Measurements from ENCODE around the gene LCE3B.
"Not testable (repeated sequence)": the region's sequence is repeated elsewhere in the genome, so short reads cannot be mapped to it uniquely, and the experiment has no call there.

LCE3B gene

GRCh38 chr1:152613511-152613910 lies at the start of gene LCE3B:
Gene LCE3B, plus strand, starts transcription at chr1:152613811. Its CDS starts 0 bp downstream, at chr1:152613811.
- H3K4me1 Mint-ChIP-seq (ENCODE audit: low read depth), result no peaks in the 10 kb centered on the region
- H3K27me3 Mint-ChIP-seq (ENCODE audit: low read depth), result no peaks in the 10 kb centered on the region
- H3K9me3 Mint-ChIP-seq, result peaks cover 3% of the 10 kb centered on the region
- no peaks in the 10 kb centered on the region for H3K36me3 Mint-ChIP-seq (ENCODE audit: low read depth)
- H3K27ac Mint-ChIP-seq, result no peak within 1 kb of the TSS
- H3K4me3 Mint-ChIP-seq, result no peak within 1 kb of the TSS

- Mint-ChIP-seq H3K27me3 (ENCODE audit: low read depth) (peaks cover 5% of the 10 kb centered on the region), H3K36me3 (ENCODE audit: low read depth) (no peaks in the 10 kb centered on the region), H3K4me3 (no peak overlapping the region), H3K9me3 (peaks cover 4% of the 10 kb centered on the region), H3K4me1 (ENCODE audit: low read depth) (peaks cover 2% of the 10 kb centered on the region), H3K27ac (no peak overlapping the region)
These were observed 48.5 kb upstream of the LCE3B start for GRCh38 chr1:152565115-152565514.

GRCh38 chr1:152565535-152566215 lies 47.9 kb upstream of the LCE3B start:
- H3K27ac Mint-ChIP-seq, result no peak overlapping the region
- no peak overlapping the region for H3K4me3 Mint-ChIP-seq
- peaks cover 5% of the 10 kb centered on the region for H3K27me3 Mint-ChIP-seq (ENCODE audit: low read depth)
- no peaks in the 10 kb centered on the region for H3K36me3 Mint-ChIP-seq (ENCODE audit: low read depth)
- peaks cover 2% of the 10 kb centered on the region for H3K4me1 Mint-ChIP-seq (ENCODE audit: low read depth)
- peaks cover 4% of the 10 kb centered on the region for H3K9me3 Mint-ChIP-seq

GRCh38 chr1:152566681-152567080 lies 46.9 kb upstream of the LCE3B start, which contains the start of gene LCE3E:
Gene LCE3E, minus strand, starts transcription at chr1:152566780. Its CDS starts 572 bp downstream, at chr1:152566208.
- H3K27me3 Mint-ChIP-seq (ENCODE audit: low read depth), result peaks cover 9% of the 10 kb centered on the region
- no peak within 1 kb of the TSS for H3K27ac Mint-ChIP-seq
- H3K36me3 Mint-ChIP-seq (ENCODE audit: low read depth), result no peaks in the 10 kb centered on the region
- no peak within 1 kb of the TSS for H3K4me3 Mint-ChIP-seq
- H3K9me3 Mint-ChIP-seq, result peaks cover 7% of the 10 kb centered on the region
- peaks cover 2% of the 10 kb centered on the region for H3K4me1 Mint-ChIP-seq (ENCODE audit: low read depth)

GRCh38 chr1:152577168-152577567 lies 36.4 kb upstream of the LCE3B start:
- Mint-ChIP-seq H3K27ac (no peak overlapping the region), H3K4me3 (no peak overlapping the region), H3K4me1 (ENCODE audit: low read depth) (no peaks in the 10 kb centered on the region), H3K27me3 (ENCODE audit: low read depth) (peaks cover 8% of the 10 kb centered on the region), H3K36me3 (ENCODE audit: low read depth) (no peaks in the 10 kb centered on the region), H3K9me3 (no peaks in the 10 kb centered on the region)

GRCh38 chr1:152579526-152579925 lies 34.1 kb upstream of the LCE3B start:
- not testable (repeated sequence) for H3K36me3 Mint-ChIP-seq (ENCODE audit: low read depth); H3K9me3 Mint-ChIP-seq; H3K27ac Mint-ChIP-seq; H3K4me3 Mint-ChIP-seq; H3K4me1 Mint-ChIP-seq (ENCODE audit: low read depth); H3K27me3 Mint-ChIP-seq (ENCODE audit: low read depth)

GRCh38 chr1:152580433-152580832 lies 33.2 kb upstream of the LCE3B start, which contains the start of gene LCE3D:
Gene LCE3D, minus strand, starts transcription at chr1:152580516. Its CDS starts 580 bp downstream, at chr1:152579936.
- no peaks in the 10 kb centered on the region for H3K27me3 Mint-ChIP-seq (ENCODE audit: low read depth)
- H3K27ac Mint-ChIP-seq, result no peak within 1 kb of the TSS

GRCh38 chr1:152582647-152583046 lies 31.0 kb upstream of the LCE3B start:
- H3K27me3 Mint-ChIP-seq (ENCODE audit: low read depth), result no peaks in the 10 kb centered on the region
- H3K9me3 Mint-ChIP-seq, result no peaks in the 10 kb centered on the region
- no peaks in the 10 kb centered on the region for H3K4me1 Mint-ChIP-seq (ENCODE audit: low read depth)
- no peak overlapping the region for H3K27ac Mint-ChIP-seq
- no peaks in the 10 kb centered on the region for H3K36me3 Mint-ChIP-seq (ENCODE audit: low read depth)
- H3K4me3 Mint-ChIP-seq, result no peak overlapping the region

More at GRCh38 chr1:152580433-152580832, 33.2 kb upstream of the LCE3B start, which contains the start of gene LCE3D:
- Mint-ChIP-seq H3K4me3 (no peak within 1 kb of the TSS), H3K4me1 (ENCODE audit: low read depth) (no peaks in the 10 kb centered on the region), H3K9me3 (no peaks in the 10 kb centered on the region), H3K36me3 (ENCODE audit: low read depth) (no peaks in the 10 kb centered on the region)

- no peaks in the 10 kb centered on the region for H3K27me3 Mint-ChIP-seq (ENCODE audit: low read depth)
- H3K4me1 Mint-ChIP-seq (ENCODE audit: low read depth), result no peaks in the 10 kb centered on the region
- H3K4me3 Mint-ChIP-seq, result no peak overlapping the region
- no peaks in the 10 kb centered on the region for H3K9me3 Mint-ChIP-seq
- no peak overlapping the region for H3K27ac Mint-ChIP-seq
- H3K36me3 Mint-ChIP-seq (ENCODE audit: low read depth), result no peaks in the 10 kb centered on the region
These were observed 28.0 kb upstream of the LCE3B start for GRCh38 chr1:152585586-152585985.

GRCh38 chr1:152596986-152597385 lies 16.6 kb upstream of the LCE3B start:
- no peaks in the 10 kb centered on the region for H3K36me3 Mint-ChIP-seq (ENCODE audit: low read depth)
- H3K27me3 Mint-ChIP-seq (ENCODE audit: low read depth), result no peaks in the 10 kb centered on the region
- H3K9me3 Mint-ChIP-seq, result no peaks in the 10 kb centered on the region
- no peak overlapping the region for H3K27ac Mint-ChIP-seq
- no peak overlapping the region for H3K4me3 Mint-ChIP-seq
- H3K4me1 Mint-ChIP-seq (ENCODE audit: low read depth), result no peaks in the 10 kb centered on the region

GRCh38 chr1:152599934-152600333 lies 13.7 kb upstream of the LCE3B start, which contains the start of gene LCE3C:
Gene LCE3C, plus strand, starts transcription at chr1:152600234. Its CDS starts 498 bp downstream, at chr1:152600732.
- Mint-ChIP-seq H3K9me3 (no peaks in the 10 kb centered on the region), H3K27ac (no peak within 1 kb of the TSS), H3K4me1 (ENCODE audit: low read depth) (no peaks in the 10 kb centered on the region), H3K4me3 (no peak within 1 kb of the TSS), H3K27me3 (ENCODE audit: low read depth) (no peaks in the 10 kb centered on the region), H3K36me3 (ENCODE audit: low read depth) (no peaks in the 10 kb centered on the region)

- Mint-ChIP-seq H3K36me3 (ENCODE audit: low read depth) (no peaks in the 10 kb centered on the region), H3K4me3 (no peak overlapping the region), H3K27ac (no peak overlapping the region), H3K27me3 (ENCODE audit: low read depth) (no peaks in the 10 kb centered on the region), H3K9me3 (peaks cover 8% of the 10 kb centered on the region), H3K4me1 (ENCODE audit: low read depth) (peaks cover 3% of the 10 kb centered on the region)
These were observed 8.4 kb downstream of the LCE3B start for GRCh38 chr1:152621993-152622392.

GRCh38 chr1:152622803-152623202 lies 9.2 kb downstream of the LCE3B start, which contains the start of gene LCE3A:
Gene LCE3A, minus strand, starts transcription at chr1:152623103. Its CDS starts 0 bp downstream, at chr1:152623103.
- Mint-ChIP-seq H3K27me3 (ENCODE audit: low read depth) (peaks cover 4% of the 10 kb centered on the region), H3K9me3 (peaks cover 8% of the 10 kb centered on the region), H3K27ac (no peak within 1 kb of the TSS), H3K36me3 (ENCODE audit: low read depth) (no peaks in the 10 kb centered on the region), H3K4me3 (no peak within 1 kb of the TSS), H3K4me1 (ENCODE audit: low read depth) (peaks cover 3% of the 10 kb centered on the region)

GRCh38 chr1:152623203-152623844 lies 9.7 kb downstream of the LCE3B start:
- Mint-ChIP-seq H3K9me3 (peaks cover 7% of the 10 kb centered on the region), H3K4me3 (no peak overlapping the region)

GRCh38 chr1:152626744-152627143 lies 13.1 kb downstream of the LCE3B start:
- H3K36me3 Mint-ChIP-seq (ENCODE audit: low read depth), result no peaks in the 10 kb centered on the region
- peaks cover 16% of the 10 kb centered on the region for H3K27me3 Mint-ChIP-seq (ENCODE audit: low read depth)
- H3K27ac Mint-ChIP-seq, result no peak overlapping the region
- peaks cover 3% of the 10 kb centered on the region for H3K4me1 Mint-ChIP-seq (ENCODE audit: low read depth)
- H3K4me3 Mint-ChIP-seq, result no peak overlapping the region
- no peaks in the 10 kb centered on the region for H3K9me3 Mint-ChIP-seq

More at GRCh38 chr1:152623203-152623844, 9.7 kb downstream of the LCE3B start:
- H3K27me3 Mint-ChIP-seq (ENCODE audit: low read depth), result peaks cover 5% of the 10 kb centered on the region
- no peaks in the 10 kb centered on the region for H3K36me3 Mint-ChIP-seq (ENCODE audit: low read depth)
- no peak overlapping the region for H3K27ac Mint-ChIP-seq
- peaks cover 3% of the 10 kb centered on the region for H3K4me1 Mint-ChIP-seq (ENCODE audit: low read depth)

Measured in T-helper 1 cell treated with Interleukin-12 subunit alpha and Interleukin-12 subunit beta and Interleukin-4 antibody, amounts not matched to agents 30 μg/mL and 1 μg/mL, for 36 hours (primary cell).